GM21576 (cell line): ENCODE results near the gene CACNA1I.
"Not testable (repeated sequence)": the region's sequence is repeated elsewhere in the genome, so short reads cannot be mapped to it uniquely, and the experiment has no call there.

Experiments used
- ATAC-seq: cut with Tn5 transposase; IDR thresholded peaks from one replicate; pipeline ENCODE4 v1.9.1; 2021; ENCODE audit warnings: mild to moderate bottlenecking, moderate library complexity; ENCODE audit not compliant: unreplicated experiment

The CACNA1I gene

DNA sequence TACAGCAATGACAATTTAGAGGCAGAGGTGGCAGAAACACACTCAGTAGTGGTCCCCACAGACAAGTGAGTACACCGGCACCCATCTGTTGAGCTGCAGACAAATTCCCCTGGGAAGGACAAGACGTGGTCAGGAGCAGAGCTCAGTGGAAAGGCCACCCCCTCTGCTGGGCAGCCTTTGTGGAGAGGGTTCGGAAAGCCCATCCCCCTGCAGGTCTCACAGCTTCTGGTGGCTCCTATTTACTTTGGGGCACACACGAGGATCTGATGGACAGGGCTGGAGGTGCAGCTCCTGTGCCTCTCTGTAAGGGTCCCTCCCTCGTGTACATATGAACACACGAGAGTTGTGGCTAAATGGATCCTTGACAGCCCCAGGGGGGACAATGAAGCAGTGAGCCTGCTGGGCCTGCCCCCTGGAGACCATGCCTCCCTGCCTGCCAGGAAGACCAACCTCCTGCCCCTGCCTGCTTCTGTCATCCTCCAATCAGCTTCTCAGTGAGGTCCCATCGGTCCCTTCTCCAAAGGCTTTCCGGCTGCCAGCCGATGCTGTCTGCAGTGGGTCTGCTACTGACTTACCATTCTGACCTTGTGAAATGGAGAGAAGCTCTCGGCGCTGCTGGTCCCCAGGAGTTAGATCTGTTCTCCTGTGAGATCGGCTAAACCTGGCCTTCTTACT lies 161.5 kb downstream of the CACNA1I start:
- ATAC-seq = no peak

DNA sequence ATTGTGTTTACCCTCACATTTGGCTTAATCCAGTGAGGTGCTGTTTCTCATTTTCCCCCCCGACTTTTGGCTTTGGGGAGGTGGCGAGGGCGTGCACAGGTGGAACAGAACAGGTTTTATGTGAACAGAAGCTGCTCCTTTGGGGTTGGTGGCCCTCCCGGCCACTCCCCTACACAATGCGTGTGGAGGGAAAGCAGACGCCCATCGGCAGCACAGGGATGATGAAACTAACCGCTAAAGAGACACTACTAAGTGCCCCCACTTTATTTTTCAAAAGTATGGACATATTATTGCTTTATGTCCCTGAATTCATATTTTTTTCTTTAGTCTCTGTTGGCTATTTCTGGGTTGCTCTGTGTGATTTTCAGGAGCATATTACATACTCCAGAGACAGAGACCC lies 162.1 kb downstream of the CACNA1I start:
- no peak for ATAC-seq

- ATAC-seq = no peak
These were observed 162.6 kb downstream of the CACNA1I start for GRCh38 chr22:39733191-39733590.

GRCh38 chr22:39734046-39734445 lies 163.5 kb downstream of the CACNA1I start:
- not testable (repeated sequence) for ATAC-seq

GRCh38 chr22:39734866-39735265 lies 164.3 kb downstream of the CACNA1I start:
- no peak for ATAC-seq

GRCh38 chr22:39735776-39736175 lies 165.2 kb downstream of the CACNA1I start:
- ATAC-seq = no peak

DNA sequence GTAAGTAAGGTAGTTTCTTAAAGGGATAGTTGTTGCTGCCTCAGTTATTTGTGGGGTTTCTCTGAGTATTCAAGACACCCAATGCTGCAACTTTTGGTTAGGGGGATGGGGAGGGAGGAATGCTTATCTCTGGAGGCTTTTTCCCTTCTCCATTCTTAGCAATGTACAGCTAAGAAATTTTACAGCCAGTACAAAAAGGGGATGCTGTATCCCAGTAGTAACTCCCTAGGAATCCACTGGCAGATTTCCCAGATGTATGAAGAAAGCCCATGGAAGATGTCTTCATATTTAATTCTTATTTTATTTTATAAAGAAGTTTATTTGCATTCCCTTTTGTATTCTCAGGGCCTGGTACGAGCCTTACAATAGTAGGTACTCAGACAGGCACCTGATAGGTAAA lies 168.2 kb downstream of the CACNA1I start:
- ATAC-seq = no peak
